ENCODE measurements around the gene KLHL1.

KLHL1 gene

DNA sequence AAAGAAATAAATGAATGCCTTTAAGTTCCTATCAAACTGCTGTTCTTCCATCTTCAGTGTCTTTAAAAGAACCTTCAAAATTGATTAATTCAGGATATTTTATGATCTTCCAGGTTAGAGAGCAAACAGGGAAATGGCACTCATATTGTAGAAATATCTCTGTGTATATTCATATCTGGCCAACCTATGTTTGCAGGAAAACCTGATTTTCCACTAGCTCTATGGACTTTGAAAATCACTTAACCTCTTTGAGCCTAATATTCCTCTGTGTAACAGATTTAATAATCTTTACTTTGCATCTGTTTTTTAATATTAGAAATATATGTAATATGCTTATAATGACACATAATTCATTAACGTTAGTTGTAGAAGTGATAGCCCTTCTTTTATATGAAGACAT, 228.3 kb downstream of the KLHL1 start:
- no CpG with 5 or more reads among the region's 1 CpG for WGBS (ENCODE audit: extremely low coverage, insufficient coverage, insufficient read length)

DNA sequence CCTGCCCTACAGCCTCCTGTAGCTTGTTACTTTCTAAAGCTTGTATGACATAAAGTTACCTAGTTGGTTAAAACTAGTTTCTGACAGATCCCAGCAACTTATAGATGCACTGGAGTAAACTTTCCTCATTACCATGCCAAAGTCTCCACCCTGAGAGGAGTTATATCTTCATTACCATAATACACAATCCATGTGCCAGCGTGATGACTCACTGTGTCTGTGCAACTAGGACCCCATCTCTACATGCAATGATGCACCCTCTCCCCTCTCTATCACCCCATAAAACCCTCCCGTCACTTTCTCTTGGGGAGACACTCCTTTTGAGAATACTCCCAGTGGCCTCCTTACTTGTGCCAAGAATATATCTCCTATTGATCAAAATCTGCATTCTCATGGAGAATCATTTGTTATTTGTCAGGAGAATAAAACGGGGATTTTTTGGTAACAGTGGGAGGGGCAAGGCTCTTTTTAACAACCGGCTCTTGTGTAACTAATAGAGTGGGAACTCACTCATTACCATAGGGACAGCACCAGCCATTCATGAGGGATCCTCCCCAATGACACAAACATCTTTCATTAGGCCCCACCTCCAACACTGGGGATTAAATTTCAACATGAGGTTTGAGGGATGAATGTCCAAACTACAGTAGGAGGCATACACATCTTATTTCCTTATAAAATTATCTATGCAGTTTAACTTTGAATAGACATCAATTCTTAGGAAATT, 235.8 kb downstream of the KLHL1 start:
- Histone ChIP-seq H3K18ac (ENCODE audit: low read length) (no peak overlapping the region), H3K9me3 (ENCODE audit: insufficient read depth, low read depth, low read length) (no peaks in the 10 kb centered on the region), H3K79me2 (ENCODE audit: control insufficient read depth, insufficient read depth, low read length, poor library complexity) (no peaks in the 10 kb centered on the region), H4K8ac (ENCODE audit: low read depth, low read length) (no peak overlapping the region), H3K4me2 (ENCODE audit: low read length) (no peak overlapping the region), H3K4me1 (ENCODE audit: control insufficient read depth in 1 of 2, insufficient read depth in 2 of 2, low read length in 2 of 2) (no peaks in the 10 kb centered on the region), H3K14ac (ENCODE audit: low read length) (no peak overlapping the region), H3K36me3 (ENCODE audit: control insufficient read depth in 1 of 2, insufficient read depth in 2 of 2, low read length in 2 of 2) (no peaks in the 10 kb centered on the region), H3K27ac (ENCODE audit: low read depth, low read length) (no peak overlapping the region), H3K79me1 (ENCODE audit: low read length) (no peaks in the 10 kb centered on the region), H2BK5ac (ENCODE audit: low read depth, low read length, poor library complexity) (no peak overlapping the region), H4K91ac (ENCODE audit: low read depth, low read length) (no peak overlapping the region), H3K4ac (ENCODE audit: low read depth, low read length) (no peak overlapping the region), H2AFZ (ENCODE audit: insufficient read depth, low read length, poor library complexity) (no peak overlapping the region), H3K23ac (ENCODE audit: low read length) (no peak overlapping the region), H2BK120ac (ENCODE audit: insufficient read depth, low read length, poor library complexity) (no peak overlapping the region), H2AK5ac (ENCODE audit: low read length) (no peak overlapping the region), H3K9ac (ENCODE audit: low read length) (no peak overlapping the region), H2BK12ac (ENCODE audit: low read length) (no peak overlapping the region), H3K4me3 (ENCODE audit: low read depth, low read length) (no peak overlapping the region), H3K27me3 (ENCODE audit: insufficient read depth, low read length) (no peaks in the 10 kb centered on the region), H4K12ac (ENCODE audit: low read depth, low read length) (no peak overlapping the region)
- DNase-seq = no peak
- no CpG with 5 or more reads among the region's 4 CpGs for WGBS (ENCODE audit: extremely low coverage, insufficient coverage, insufficient read length)

More for the DNA sequence above, 228.3 kb downstream of the KLHL1 start:
- H3K4me1 ChIP-seq (ENCODE audit: control insufficient read depth in 1 of 2, insufficient read depth in 2 of 2, low read length in 2 of 2) = no peaks in the 10 kb centered on the region
- no peak overlapping the region for H3K9ac ChIP-seq (ENCODE audit: low read length)
- H4K12ac ChIP-seq (ENCODE audit: low read depth, low read length) = no peak overlapping the region
- no peak overlapping the region for H4K91ac ChIP-seq (ENCODE audit: low read depth, low read length)
- no peak overlapping the region for H2AK5ac ChIP-seq (ENCODE audit: low read length)
- H2BK12ac ChIP-seq (ENCODE audit: low read length) = no peak overlapping the region
- no peak overlapping the region for H3K4ac ChIP-seq (ENCODE audit: low read depth, low read length)
- no peaks in the 10 kb centered on the region for H3K79me2 ChIP-seq (ENCODE audit: control insufficient read depth, insufficient read depth, low read length, poor library complexity)
- no peak overlapping the region for H2BK120ac ChIP-seq (ENCODE audit: insufficient read depth, low read length, poor library complexity)
- no peak overlapping the region for H3K23ac ChIP-seq (ENCODE audit: low read length)
- H3K18ac ChIP-seq (ENCODE audit: low read length) = no peak overlapping the region
- no peak overlapping the region for H4K8ac ChIP-seq (ENCODE audit: low read depth, low read length)
- H3K27me3 ChIP-seq (ENCODE audit: insufficient read depth, low read length) = no peaks in the 10 kb centered on the region
- no peaks in the 10 kb centered on the region for H3K36me3 ChIP-seq (ENCODE audit: control insufficient read depth in 1 of 2, insufficient read depth in 2 of 2, low read length in 2 of 2)
- no peak for DNase-seq
- H3K9me3 ChIP-seq (ENCODE audit: insufficient read depth, low read depth, low read length) = no peaks in the 10 kb centered on the region
- no peak overlapping the region for H3K4me2 ChIP-seq (ENCODE audit: low read length)
- H2BK5ac ChIP-seq (ENCODE audit: low read depth, low read length, poor library complexity) = no peak overlapping the region
- H3K27ac ChIP-seq (ENCODE audit: low read depth, low read length) = no peak overlapping the region
- no peak overlapping the region for H3K14ac ChIP-seq (ENCODE audit: low read length)
- H2AFZ ChIP-seq (ENCODE audit: insufficient read depth, low read length, poor library complexity) = no peak overlapping the region
- no peak overlapping the region for H3K4me3 ChIP-seq (ENCODE audit: low read depth, low read length)
- H3K79me1 ChIP-seq (ENCODE audit: low read length) = no peaks in the 10 kb centered on the region

DNA sequence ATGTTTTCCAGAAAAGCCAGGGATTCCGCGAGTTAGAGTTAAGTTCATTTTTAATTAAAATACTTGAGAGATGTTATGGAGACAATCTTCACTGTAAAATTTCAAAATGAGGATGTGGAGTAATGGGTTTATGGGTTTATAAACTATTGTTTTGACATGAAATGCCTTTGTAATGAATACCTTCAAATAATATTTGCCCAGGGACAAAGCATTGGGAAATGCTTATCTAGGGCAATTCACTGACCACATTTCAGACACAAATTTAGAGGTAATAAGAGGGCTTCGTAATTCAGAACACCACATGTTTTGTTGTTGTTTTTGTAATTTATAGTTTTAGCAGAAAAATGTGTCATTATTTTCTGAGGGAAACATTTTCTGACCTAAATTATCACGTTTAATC, 241.7 kb downstream of the KLHL1 start:
- peak in 1 of 2 donors; percentile 52 for DNase-seq

DNA sequence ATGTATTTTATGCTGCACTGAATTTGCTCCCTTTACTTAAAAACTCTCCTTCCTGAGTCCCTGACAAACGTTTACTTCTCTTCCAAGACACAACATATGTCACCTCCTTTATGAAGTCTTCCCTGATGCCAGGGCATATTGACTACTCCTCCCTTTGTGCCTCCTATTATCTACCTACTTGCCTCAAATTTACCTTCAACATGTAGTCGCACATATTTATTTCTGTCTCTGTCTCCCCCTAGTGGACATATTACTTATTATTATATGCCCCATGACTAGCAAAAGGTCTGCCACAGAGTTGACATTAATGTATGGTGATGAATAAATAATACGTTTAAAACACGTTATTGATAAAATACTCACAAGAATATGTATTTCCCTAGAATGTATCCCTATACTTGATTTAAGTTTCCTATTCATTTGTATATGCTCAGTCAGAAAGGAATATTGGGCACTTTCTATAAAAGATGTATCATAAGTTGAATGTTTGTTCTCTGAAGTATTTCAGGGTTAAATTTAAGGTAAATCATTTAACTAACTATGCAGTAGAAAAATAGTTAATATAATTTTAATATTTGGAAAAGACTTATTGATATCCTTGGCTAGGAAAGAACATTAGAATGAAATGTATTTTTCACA, 250.9 kb downstream of the KLHL1 start:
- Histone ChIP-seq H2AK5ac (ENCODE audit: low read length) (no peak overlapping the region), H2AFZ (ENCODE audit: insufficient read depth, low read length, poor library complexity) (no peak overlapping the region), H3K14ac (ENCODE audit: low read length) (no peak overlapping the region), H3K18ac (ENCODE audit: low read length) (no peak overlapping the region), H4K91ac (ENCODE audit: low read depth, low read length) (no peak overlapping the region), H2BK120ac (ENCODE audit: insufficient read depth, low read length, poor library complexity) (no peak overlapping the region), H3K27me3 (ENCODE audit: insufficient read depth, low read length) (no peaks in the 10 kb centered on the region), H4K12ac (ENCODE audit: low read depth, low read length) (no peak overlapping the region), H4K8ac (ENCODE audit: low read depth, low read length) (no peak overlapping the region), H2BK12ac (ENCODE audit: low read length) (no peak overlapping the region), H3K4me3 (ENCODE audit: low read depth, low read length) (no peak overlapping the region), H3K36me3 (ENCODE audit: control insufficient read depth in 1 of 2, insufficient read depth in 2 of 2, low read length in 2 of 2) (no peaks in the 10 kb centered on the region), H2BK5ac (ENCODE audit: low read depth, low read length, poor library complexity) (no peak overlapping the region), H3K4me2 (ENCODE audit: low read length) (no peak overlapping the region), H3K9me3 (ENCODE audit: insufficient read depth, low read depth, low read length) (no peaks in the 10 kb centered on the region), H3K79me2 (ENCODE audit: control insufficient read depth, insufficient read depth, low read length, poor library complexity) (no peaks in the 10 kb centered on the region), H3K79me1 (ENCODE audit: low read length) (peaks cover 2% of the 10 kb centered on the region), H3K27ac (ENCODE audit: low read depth, low read length) (no peak overlapping the region), H3K4ac (ENCODE audit: low read depth, low read length) (no peak overlapping the region), H3K23ac (ENCODE audit: low read length) (no peak overlapping the region), H3K9ac (ENCODE audit: low read length) (no peak overlapping the region), H3K4me1 (ENCODE audit: control insufficient read depth in 1 of 2, insufficient read depth in 2 of 2, low read length in 2 of 2) (no peaks in the 10 kb centered on the region)
- DNase-seq = peak in 1 of 2 donors; percentile 82
- no CpG with 5 or more reads among the region's 4 CpGs for WGBS (ENCODE audit: extremely low coverage, insufficient coverage, insufficient read length)

More for the DNA sequence above, 241.7 kb downstream of the KLHL1 start:
- Histone ChIP-seq H3K9ac (ENCODE audit: low read length) (no peak overlapping the region), H4K12ac (ENCODE audit: low read depth, low read length) (no peak overlapping the region), H3K27ac (ENCODE audit: low read depth, low read length) (no peak overlapping the region), H2BK5ac (ENCODE audit: low read depth, low read length, poor library complexity) (no peak overlapping the region), H3K4me3 (ENCODE audit: low read depth, low read length) (no peak overlapping the region), H3K79me2 (ENCODE audit: control insufficient read depth, insufficient read depth, low read length, poor library complexity) (no peaks in the 10 kb centered on the region), H3K27me3 (ENCODE audit: insufficient read depth, low read length) (no peaks in the 10 kb centered on the region), H3K9me3 (ENCODE audit: insufficient read depth, low read depth, low read length) (no peaks in the 10 kb centered on the region), H2AK5ac (ENCODE audit: low read length) (no peak overlapping the region), H3K14ac (ENCODE audit: low read length) (no peak overlapping the region), H2BK12ac (ENCODE audit: low read length) (no peak overlapping the region), H4K91ac (ENCODE audit: low read depth, low read length) (no peak overlapping the region), H4K8ac (ENCODE audit: low read depth, low read length) (no peak overlapping the region), H3K4me2 (ENCODE audit: low read length) (no peak overlapping the region), H3K79me1 (ENCODE audit: low read length) (no peaks in the 10 kb centered on the region), H3K18ac (ENCODE audit: low read length) (no peak overlapping the region), H3K4ac (ENCODE audit: low read depth, low read length) (no peak overlapping the region), H2AFZ (ENCODE audit: insufficient read depth, low read length, poor library complexity) (no peak overlapping the region), H3K36me3 (ENCODE audit: control insufficient read depth in 1 of 2, insufficient read depth in 2 of 2, low read length in 2 of 2) (no peaks in the 10 kb centered on the region), H3K23ac (ENCODE audit: low read length) (no peak overlapping the region), H3K4me1 (ENCODE audit: control insufficient read depth in 1 of 2, insufficient read depth in 2 of 2, low read length in 2 of 2) (no peaks in the 10 kb centered on the region), H2BK120ac (ENCODE audit: insufficient read depth, low read length, poor library complexity) (no peak overlapping the region)
- WGBS (ENCODE audit: extremely low coverage, insufficient coverage, insufficient read length) = no CpG with 5 or more reads among the region's 4 CpGs

All from trophoblast cell (in vitro differentiated cells and primary cell).